Ramos (cell line): ENCODE results near the gene ANKLE2.

Experiments used
- in situ Hi-C: fragments of 300-500 bp; cut with MboI; formaldehyde crosslinking; loops from one replicate; pipeline ENCODE4 v1.14.3; 2022; ENCODE audit warnings: low sequenced_read_pairs; ENCODE audit not compliant: unreplicated experiment

The ANKLE2 gene

GRCh38 chr12:132748319-132748718, 13.3 kb downstream of the ANKLE2 start:
- in situ Hi-C loops = no loop called here

DNA sequence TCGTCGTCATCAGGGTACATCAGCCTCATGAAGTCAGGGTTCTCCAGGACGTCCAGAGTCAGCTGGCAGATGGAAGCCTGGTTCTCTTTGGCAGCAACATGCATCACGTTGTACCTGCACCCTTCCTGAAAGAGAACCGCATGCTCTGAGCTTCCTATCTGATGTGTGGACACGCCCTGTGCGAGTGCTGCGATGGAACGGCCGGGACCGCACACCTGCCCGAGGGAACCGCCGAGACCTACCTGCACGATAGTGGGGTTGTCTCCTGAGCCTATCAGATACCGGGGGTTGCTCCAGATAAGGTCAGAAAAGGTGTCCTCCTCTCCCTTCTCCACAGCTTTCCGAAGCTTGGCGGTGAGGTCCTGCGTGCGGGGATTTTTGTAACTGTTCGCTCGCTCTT, 13.7 kb downstream of the ANKLE2 start:
- in situ Hi-C loops = no loop called here

DNA sequence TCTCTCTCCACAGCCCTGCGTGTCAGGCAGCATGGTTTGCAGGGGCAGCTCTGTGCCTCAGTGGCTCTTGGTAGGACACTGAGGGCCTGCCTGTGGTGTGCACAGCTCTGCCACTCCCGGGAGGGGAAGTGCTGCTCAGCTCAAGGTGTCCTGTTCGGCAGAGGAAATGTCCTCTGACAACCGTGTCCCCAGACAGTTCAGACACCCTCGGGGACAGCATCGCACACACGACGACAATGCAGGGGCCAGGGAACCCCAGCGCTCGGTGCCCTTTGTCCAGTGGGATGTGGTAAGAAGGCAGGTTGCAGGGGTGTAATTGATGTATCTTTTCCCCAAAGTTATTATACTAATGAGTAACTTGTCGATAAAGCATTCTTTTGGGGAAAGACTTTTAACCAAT, 14.2 kb downstream of the ANKLE2 start:
- in situ Hi-C loops = no loop called here

DNA sequence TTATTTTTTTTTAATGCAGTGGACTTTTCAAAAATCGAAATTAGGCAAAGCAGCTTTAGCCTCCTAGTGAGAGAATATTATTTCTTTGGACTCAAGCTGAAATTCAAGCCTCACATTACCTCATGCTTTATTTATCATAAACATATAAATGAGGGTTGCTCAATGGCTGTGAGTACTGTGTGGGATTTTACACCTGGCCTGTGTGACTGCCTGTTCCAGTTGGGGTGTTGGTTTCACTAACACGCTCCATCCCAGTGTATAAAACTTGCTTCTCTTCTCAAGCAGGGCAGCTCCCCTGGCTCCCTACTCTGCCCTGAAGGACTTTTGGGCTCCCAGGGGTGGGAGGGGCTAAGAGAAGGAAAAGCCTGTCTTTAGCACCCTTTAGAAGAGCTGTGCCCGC, 15.0 kb downstream of the ANKLE2 start:
- in situ Hi-C loops = no loop called here

- in situ Hi-C loops = no loop called here
Observed at GRCh38 chr12:132743831-132744230, 17.8 kb downstream of the ANKLE2 start.

- in situ Hi-C loops = no loop called here
Observed at GRCh38 chr12:132741620-132742019, 20.0 kb downstream of the ANKLE2 start.

- in situ Hi-C loops = no loop called here
Observed at GRCh38 chr12:132740652-132741051, 21.0 kb downstream of the ANKLE2 start.

GRCh38 chr12:132740313-132740646, 21.4 kb downstream of the ANKLE2 start:
- in situ Hi-C loops = no loop called here

DNA sequence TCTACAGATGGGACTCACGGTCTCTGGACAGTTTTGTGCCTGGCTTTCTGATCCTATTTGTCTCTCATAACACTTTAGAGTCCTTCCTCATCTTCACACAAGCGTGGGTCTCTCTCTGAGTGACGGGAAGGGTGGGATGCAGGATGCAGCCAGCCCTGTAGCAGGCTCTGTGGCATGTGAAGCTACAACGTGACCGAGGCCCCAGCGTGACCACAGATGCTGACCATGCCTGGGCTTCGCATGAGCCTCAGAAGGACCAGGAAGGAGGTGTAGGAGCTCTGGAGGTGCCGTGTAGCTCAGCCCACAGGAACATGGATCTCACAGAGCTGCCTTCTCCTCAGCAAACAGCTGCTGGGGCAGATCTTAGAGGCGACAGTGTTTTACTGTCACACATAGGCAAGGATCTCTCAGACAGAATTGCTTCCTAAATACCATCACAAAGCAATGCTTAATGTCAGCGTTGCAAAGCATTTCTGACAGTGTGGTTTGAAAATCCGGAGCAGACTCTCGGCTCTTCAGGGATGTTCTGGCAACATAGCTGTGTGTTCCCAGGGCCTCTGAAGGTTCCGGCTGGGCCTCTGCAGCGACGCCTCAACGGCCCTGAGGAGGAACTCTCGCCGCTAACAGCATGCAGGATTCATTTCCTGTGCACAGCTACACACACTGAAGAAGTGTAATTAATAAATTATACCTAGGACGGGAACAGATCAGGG, 21.9 kb downstream of the ANKLE2 start:
- in situ Hi-C loops = no loop called here

- in situ Hi-C loops = no loop called here
Observed at GRCh38 chr12:132736913-132737312, 24.7 kb downstream of the ANKLE2 start.

DNA sequence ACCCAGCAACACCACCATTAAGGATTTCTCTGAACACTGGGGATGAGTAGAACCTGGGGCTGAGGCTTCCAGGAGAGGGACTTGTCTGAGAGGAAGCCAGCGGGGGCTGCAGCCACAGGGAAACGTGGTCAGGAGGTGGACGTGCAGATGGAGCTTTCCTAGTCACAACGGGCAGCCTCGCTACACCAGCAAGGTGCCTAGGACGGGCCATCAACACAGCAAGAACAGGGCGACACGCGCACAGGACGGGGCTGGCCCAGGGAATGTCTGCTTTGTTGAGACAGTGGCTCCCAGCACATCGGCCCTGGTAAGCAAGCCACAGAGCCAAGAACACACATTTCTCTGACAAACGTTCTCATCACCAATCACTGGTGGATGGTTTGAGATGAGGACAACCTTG, 25.3 kb downstream of the ANKLE2 start:
- in situ Hi-C loops = no loop called here

DNA sequence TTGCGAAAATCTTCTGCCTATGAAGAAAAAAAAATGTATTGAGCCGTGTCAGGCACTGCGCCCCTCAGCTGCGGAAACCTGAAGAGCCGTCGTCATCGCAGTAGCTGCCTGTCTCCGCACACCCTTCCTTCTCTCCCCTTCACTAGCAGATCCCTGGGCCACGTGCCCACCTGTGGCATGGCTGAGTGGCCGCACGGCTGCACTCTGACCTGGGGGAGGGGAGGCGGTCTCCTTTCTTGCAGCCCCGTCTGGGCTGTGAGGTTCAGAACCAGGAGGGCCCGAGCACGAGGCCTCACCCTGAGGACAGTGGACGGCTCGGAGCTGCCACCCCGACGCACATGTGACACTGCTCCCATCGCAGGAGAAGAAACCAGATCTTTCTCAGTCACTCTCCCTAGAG, 26.1 kb downstream of the ANKLE2 start:
- in situ Hi-C loops = no loop called here

DNA sequence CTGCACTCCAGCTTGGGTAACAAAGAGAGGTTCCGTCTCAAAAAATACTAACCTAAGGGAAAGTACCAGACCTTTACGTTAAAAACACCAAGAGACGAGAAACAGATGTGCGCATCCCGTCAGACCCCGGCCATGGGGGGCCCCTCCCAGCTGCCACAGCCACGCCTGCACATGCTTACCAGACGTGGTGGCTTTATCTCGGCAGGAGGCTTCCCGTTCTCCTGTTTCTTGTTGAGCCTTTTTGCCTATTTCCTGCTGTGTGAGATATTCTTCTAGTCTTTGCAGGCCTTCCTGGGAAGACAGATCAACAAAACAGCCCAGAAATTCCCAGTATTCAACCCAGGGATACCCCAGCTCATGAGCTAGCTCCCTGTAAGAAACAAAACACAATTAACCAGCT, 27.4 kb downstream of the ANKLE2 start:
- in situ Hi-C loops = no loop called here

DNA sequence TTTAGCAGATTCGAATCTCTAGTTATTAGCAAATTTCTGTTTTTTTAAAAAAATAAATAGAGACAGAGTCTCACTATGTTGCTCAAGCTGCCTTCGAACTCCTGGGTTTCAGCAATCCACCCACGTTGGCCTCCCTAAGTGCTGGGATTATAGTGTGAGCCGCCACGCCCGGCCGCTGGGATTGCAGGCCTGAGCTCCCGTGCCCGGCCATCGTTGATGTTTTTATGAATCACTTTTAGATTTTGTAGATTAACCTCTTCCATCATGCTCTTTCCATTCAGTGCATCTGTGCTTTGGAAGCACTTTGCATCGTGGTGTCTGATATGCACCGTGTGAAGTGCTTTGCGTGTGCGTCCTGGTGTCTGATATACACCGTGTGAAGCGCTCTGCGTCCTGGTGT, 30.1 kb downstream of the ANKLE2 start:
- in situ Hi-C loops = no loop called here

GRCh38 chr12:132730353-132730752, 31.3 kb downstream of the ANKLE2 start:
- in situ Hi-C loops = no loop called here

DNA sequence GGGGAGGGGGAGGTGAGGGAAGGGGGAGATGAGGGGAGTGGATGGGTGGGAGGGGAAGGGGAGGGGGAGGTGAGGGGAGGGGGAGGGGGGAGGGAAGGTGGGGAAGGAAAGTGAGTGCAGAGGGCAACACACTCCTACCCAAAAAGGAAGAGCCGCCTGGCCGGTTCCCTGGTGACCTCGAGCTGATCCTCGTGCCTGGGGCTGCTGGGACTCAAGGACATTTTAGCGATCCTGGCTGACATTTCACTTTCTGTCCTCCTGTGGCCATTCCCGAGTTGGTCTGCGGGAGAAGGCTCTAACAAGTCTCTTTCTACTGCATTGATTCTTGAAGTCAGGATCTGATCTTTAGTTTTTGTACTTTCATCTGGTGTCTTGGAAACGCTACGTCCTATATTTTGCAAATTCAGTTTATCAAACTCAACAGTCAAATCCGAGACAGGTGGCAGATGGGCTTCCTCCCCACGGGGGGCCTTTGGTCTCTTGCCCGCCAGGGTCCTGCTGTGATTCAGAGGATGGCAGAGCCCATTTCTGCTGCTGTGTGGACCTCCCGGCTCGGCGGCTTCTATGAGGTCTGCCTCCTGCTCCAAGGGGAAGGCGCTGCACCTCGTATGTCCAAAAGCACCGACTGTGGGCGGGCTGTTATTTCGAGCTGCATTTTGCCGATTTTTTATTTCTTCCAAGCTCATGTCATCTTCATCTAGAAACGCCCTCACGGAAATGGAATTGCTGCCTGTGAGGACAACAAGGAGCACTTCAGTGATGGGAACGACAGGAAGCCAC, 31.9 kb downstream of the ANKLE2 start:
- in situ Hi-C loops = no loop called here

- in situ Hi-C loops = no loop called here
Observed at GRCh38 chr12:132728502-132728901, 33.1 kb downstream of the ANKLE2 start.

DNA sequence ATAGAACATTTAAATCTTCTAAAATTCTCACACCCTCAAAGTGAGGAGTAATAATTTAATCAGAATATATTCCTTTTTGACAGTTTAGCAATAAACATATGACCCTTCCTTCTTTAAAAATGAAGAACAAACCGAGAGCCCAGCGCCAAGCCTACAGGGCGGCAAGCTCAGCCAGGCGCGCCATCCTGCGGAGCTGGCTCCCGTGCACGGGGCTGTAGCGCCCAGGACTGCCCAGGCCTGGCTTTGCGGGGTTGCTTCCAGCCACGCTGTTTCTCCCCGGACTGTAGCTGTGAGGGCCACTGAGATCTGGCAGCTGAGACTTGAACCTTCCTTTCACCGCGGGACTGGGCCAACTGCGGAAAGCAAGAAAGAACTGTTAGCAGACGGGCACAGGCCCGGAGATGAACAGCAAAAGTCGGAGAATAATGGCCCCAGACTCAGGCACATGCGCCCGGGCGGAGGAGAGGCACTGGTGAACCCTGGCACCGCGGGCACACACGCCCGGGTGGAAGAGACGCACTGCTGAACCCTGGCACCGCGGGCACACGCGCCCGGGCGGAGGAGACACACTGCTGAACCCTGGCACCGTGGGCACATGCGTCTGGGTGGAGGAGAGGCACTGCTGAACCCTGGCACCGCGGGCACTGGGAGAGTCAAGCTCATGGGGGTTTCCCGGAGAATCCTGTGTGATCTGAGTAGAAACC, 34.4 kb downstream of the ANKLE2 start:
- in situ Hi-C loops = no loop called here

- in situ Hi-C loops = no loop called here
Observed at GRCh38 chr12:132726386-132726785, 35.2 kb downstream of the ANKLE2 start.

- in situ Hi-C loops = no loop called here
Observed at GRCh38 chr12:132724506-132725241, 37.0 kb downstream of the ANKLE2 start.

- in situ Hi-C loops = no loop called here
Observed at GRCh38 chr12:132723764-132724140, 37.9 kb downstream of the ANKLE2 start.
